OCI-LY3 (cell line): ENCODE measurements around the gene CYP4F2.
A peak's percentile ranks its signal among the peaks of the same experiment; 100 is the strongest.

Experiments used
- H2AFZ ChIP-seq: fragments of 200-600, 300-600 bp; shearing (Covaris generic); 2 replicates; pipeline ENCODE4 v1.6.0; 2014; ENCODE audit warnings: antibody characterized with exemption, low read depth, low read length
- H3K27ac ChIP-seq: fragments of 200-600, 300-600 bp; sonication (generic); 2 replicates; pipeline ENCODE4 v1.5.1; 2014; ENCODE audit warnings: mild to moderate bottlenecking, low read length, moderate library complexity, mixed read lengths
- H3K27me3 ChIP-seq: fragments of 200-600, 300-600 bp; sonication (generic); 2 replicates; pipeline ENCODE4 v1.6.1; 2014; ENCODE audit warnings: low read depth, low read length, mixed read lengths
- H3K36me3 ChIP-seq: fragments of 200-600, 300-600 bp; sonication (generic); replicated peaks from 2 replicates; pipeline ENCODE3; 2014; ENCODE audit warnings: low read depth, low read length, mixed read lengths
- H3K4me1 ChIP-seq: fragments of 300-600, 200-600 bp; sonication (generic); 2 replicates; pipeline ENCODE4 v1.6.1; 2014; ENCODE audit warnings: low read length, mixed read lengths
- H3K4me2 ChIP-seq: fragments of 200-600, 300-600 bp; sonication (generic); 2 replicates; pipeline ENCODE4 v1.6.1; 2014; ENCODE audit warnings: low read length, mixed read lengths
- H3K4me3 ChIP-seq: fragments of 300-600, 200-600 bp; sonication (generic); 2 replicates; pipeline ENCODE4 v1.5.1; 2014; ENCODE audit warnings: antibody characterized with exemption, mild to moderate bottlenecking, low read length, moderate library complexity
- H3K79me2 ChIP-seq: fragments of 300-600, 200-600 bp; shearing (Covaris generic); 2 replicates; pipeline ENCODE4 v1.6.1; 2014; ENCODE audit warnings: mild to moderate bottlenecking, low read length, mixed read lengths
- H3K9ac ChIP-seq: fragments of 300-600, 200-600 bp; shearing (Covaris generic); 2 replicates; pipeline ENCODE4 v1.6.0; 2014; ENCODE audit warnings: mild to moderate bottlenecking, low read length, moderate library complexity
- H3K9me3 ChIP-seq: fragments of 200-600, 300-600 bp; shearing (Covaris generic); 2 replicates; pipeline ENCODE4 v1.6.1; 2014; ENCODE audit warnings: low read length, mixed read lengths; ENCODE audit not compliant: insufficient read depth
- H4K20me1 ChIP-seq: fragments of 200-600, 300-600 bp; sonication (generic); 2 replicates; pipeline ENCODE4 v1.6.1; 2016; ENCODE audit warnings: low read length, mixed read lengths; ENCODE audit not compliant: insufficient read depth
- CTCF ChIP-seq: fragments of 200-600, 300-600 bp; sonication (generic); IDR thresholded peaks from 2 replicates; pipeline ENCODE4 v1.5.1; 2014; ENCODE audit warnings: antibody characterized with exemption, low read length, low read depth
- EZH2phosphoT487 ChIP-seq: fragments of 200-600 bp; shearing (Covaris generic); IDR thresholded peaks from 2 replicates; pipeline ENCODE4 v1.6.1; 2018; ENCODE audit warnings: antibody characterized with exemption, mixed run types, low read depth

The CYP4F2 gene

GRCh38 chr19:15869873-15870272 lies 28.0 kb downstream of the CYP4F2 start:
- no peaks in the 10 kb centered on the region for H4K20me1 ChIP-seq
- no peak overlapping the region for H2AFZ ChIP-seq
- H3K27ac ChIP-seq: no peak overlapping the region

GRCh38 chr19:15869109-15869555 lies 28.7 kb downstream of the CYP4F2 start:
- Histone ChIP-seq H3K79me2 (no peaks in the 10 kb centered on the region), H3K4me2 (no peak overlapping the region), H3K27me3 (no peaks in the 10 kb centered on the region), H2AFZ (no peak overlapping the region), H3K27ac (no peak overlapping the region), H4K20me1 (no peaks in the 10 kb centered on the region), H3K9ac (no peak overlapping the region), H3K4me1 (no peaks in the 10 kb centered on the region), H3K9me3 (no peaks in the 10 kb centered on the region), H3K36me3 (no peaks in the 10 kb centered on the region), H3K4me3 (no peak overlapping the region)
- peak; percentile 52 for TF ChIP-seq CTCF
- no peak for TF ChIP-seq EZH2phosphoT487

More at GRCh38 chr19:15869873-15870272, 28.0 kb downstream of the CYP4F2 start:
- Histone ChIP-seq H3K4me2 (no peak overlapping the region), H3K4me3 (no peak overlapping the region), H3K9me3 (no peaks in the 10 kb centered on the region), H3K36me3 (no peaks in the 10 kb centered on the region), H3K4me1 (no peaks in the 10 kb centered on the region), H3K9ac (no peak overlapping the region), H3K79me2 (no peaks in the 10 kb centered on the region), H3K27me3 (no peaks in the 10 kb centered on the region)
- no peak for TF ChIP-seq CTCF
- TF ChIP-seq EZH2phosphoT487: no peak

- TF ChIP-seq EZH2phosphoT487: no peak
- no peak for TF ChIP-seq CTCF
- H3K4me2 ChIP-seq: no peak overlapping the region
- no peaks in the 10 kb centered on the region for H3K4me1 ChIP-seq
- no peak overlapping the region for H3K4me3 ChIP-seq
- no peak overlapping the region for H2AFZ ChIP-seq
- H3K36me3 ChIP-seq: no peaks in the 10 kb centered on the region
- no peaks in the 10 kb centered on the region for H3K9me3 ChIP-seq
- H4K20me1 ChIP-seq: no peaks in the 10 kb centered on the region
- no peaks in the 10 kb centered on the region for H3K27me3 ChIP-seq
- no peak overlapping the region for H3K9ac ChIP-seq
- no peak overlapping the region for H3K27ac ChIP-seq
- no peaks in the 10 kb centered on the region for H3K79me2 ChIP-seq
Observed at GRCh38 chr19:15866636-15867035, 31.2 kb downstream of the CYP4F2 start.

- Histone ChIP-seq H2AFZ (no peak overlapping the region), H3K27me3 (no peaks in the 10 kb centered on the region), H3K27ac (no peak overlapping the region), H3K36me3 (no peaks in the 10 kb centered on the region), H3K4me1 (no peaks in the 10 kb centered on the region), H3K9ac (no peak overlapping the region), H3K79me2 (no peaks in the 10 kb centered on the region), H3K9me3 (no peaks in the 10 kb centered on the region), H3K4me3 (no peak overlapping the region), H4K20me1 (no peaks in the 10 kb centered on the region), H3K4me2 (no peak overlapping the region)
- no peak for TF ChIP-seq EZH2phosphoT487
- TF ChIP-seq CTCF: no peak
Observed at GRCh38 chr19:15864824-15865223, 33.0 kb downstream of the CYP4F2 start.
